H1 (cell line): ENCODE data around the gene HTR2A. TPM values are rescaled to one million over a fixed set of nuclear protein-coding genes. Genes with fewer than 3 reads are reported as not detected.

Experiments
- CTCF ChIA-PET: fragments of 300-600 bp; sonication (Branson Sonifier 250); formaldehyde crosslinking; loops from one replicate; lab custom pipeline; 2021; ENCODE audit not compliant: partially characterized antibody; lab: Charles Lee
- POLR2A ChIA-PET: fragments of 300-600 bp; sonication (Branson Sonifier 250); formaldehyde crosslinking; loops from one replicate; lab custom pipeline; 2021; ENCODE audit warnings: inconsistent platforms; ENCODE audit not compliant: partially characterized antibody; lab: Charles Lee
- DNase-seq, 2 experiments: peaks; one replicate each; pipeline versions ENCODE4 v3.0.0 to v3.0.0-alpha.2; 2010 to 2022; ENCODE audit warnings: low spot score in 2 of 2, low read depth in 1 of 2, mixed read lengths in 1 of 2
- FAIRE-seq: peaks from 2 replicates; lab custom pipeline; 2011; peaks lifted over from hg19 to GRCh38; lab: Jason Lieb, UNC
- H2AFZ ChIP-seq: 2 replicates; pipeline ENCODE4 v1.8.1; 2012; ENCODE audit warnings: low read length, inconsistent platforms
- H2AK5ac ChIP-seq: 2 replicates; pipeline ENCODE4 v1.6.1; 2013; ENCODE audit warnings: low read depth, low read length
- H2BK120ac ChIP-seq: replicated peaks from 2 replicates; pipeline ENCODE3; 2013; ENCODE audit warnings: low read depth, low read length, inconsistent platforms
- H2BK12ac ChIP-seq: 2 replicates; pipeline ENCODE4 v1.6.1; 2013; ENCODE audit warnings: low read depth, low read length
- H2BK15ac ChIP-seq: 2 replicates; pipeline ENCODE4 v1.6.1; 2013; ENCODE audit warnings: low read length
- H2BK20ac ChIP-seq: 2 replicates; pipeline ENCODE4 v1.6.1; 2013; ENCODE audit warnings: low read length
- H2BK5ac ChIP-seq: 2 replicates; pipeline ENCODE4 v1.6.1; 2013; ENCODE audit warnings: low read depth, low read length
- H3K14ac ChIP-seq: 2 replicates; pipeline ENCODE4 v1.6.1; 2013; ENCODE audit warnings: inconsistent platforms; ENCODE audit not compliant: insufficient read length
- H3K18ac ChIP-seq: 2 replicates; pipeline ENCODE4 v1.6.1; 2013; ENCODE audit warnings: low read length; ENCODE audit errors: extremely low read depth
- H3K23ac ChIP-seq: 2 replicates; pipeline ENCODE4 v1.6.1; 2013; ENCODE audit warnings: inconsistent platforms; ENCODE audit not compliant: insufficient read length
- H3K23me2 ChIP-seq: 2 replicates; pipeline ENCODE4 v1.6.1; 2013; ENCODE audit warnings: low read depth, low read length
- H3K27ac ChIP-seq: 2 replicates; pipeline ENCODE4 v1.6.1; 2011; ENCODE audit warnings: low read depth, low read length, inconsistent platforms
- H3K27me3 ChIP-seq, 4 experiments: replicated peaks in 1 of 4; 1 replicate in 1 of 4; 2 replicates in 3 of 4; pipeline versions ENCODE4 v1.6.1 to v1.8.1; 2011 to 2013; ENCODE audit warnings: low read length in 3 of 4, mild to moderate bottlenecking in 3 of 4, inconsistent platforms in 2 of 4, mixed read lengths in 2 of 4, moderate library complexity in 1 of 4; ENCODE audit not compliant: control insufficient read depth in 3 of 4, insufficient read depth in 3 of 4; ENCODE audit errors: extremely low read depth in 1 of 4
- H3K36me3 ChIP-seq, 4 experiments: 2 replicates each; pipeline versions ENCODE4 v1.6.1 to v1.8.1; 2011 to 2013; ENCODE audit warnings: mild to moderate bottlenecking in 4 of 4, low read length in 3 of 4, moderate library complexity in 2 of 4, control low read depth in 1 of 4, inconsistent platforms in 1 of 4; ENCODE audit not compliant: insufficient read depth in 4 of 4, control insufficient read depth in 2 of 4
- H3K4ac ChIP-seq: replicated peaks from 2 replicates; pipeline ENCODE3; 2013; ENCODE audit warnings: low read length, low read depth, mixed read lengths, inconsistent platforms; ENCODE audit not compliant: insufficient read length
- H3K4me1 ChIP-seq, 4 experiments: replicated peaks in 1 of 4; 1 replicate in 1 of 4; 2 replicates in 3 of 4; pipeline versions ENCODE4 v1.6.1 to v1.8.1; 2011 to 2013; ENCODE audit warnings: low read length in 3 of 4, inconsistent platforms in 2 of 4, mixed read lengths in 1 of 4; ENCODE audit not compliant: insufficient read depth in 4 of 4, control insufficient read depth in 3 of 4
- H3K4me2 ChIP-seq, 2 experiments: 2 replicates each; pipeline versions ENCODE4 v1.6.1 to v1.8.1; 2011 to 2013; ENCODE audit warnings: low read depth in 2 of 2, low read length in 2 of 2, control low read depth in 1 of 2, inconsistent platforms in 1 of 2, mild to moderate bottlenecking in 1 of 2; ENCODE audit not compliant: insufficient read depth in 1 of 2
- H3K4me3 ChIP-seq, 4 experiments: fragments of 200-600, 300-600 bp in 1 of 4; sonication (generic), shearing (Covaris generic), sonication (Bioruptor Twin) in 1 of 4; 2 replicates each; pipeline versions ENCODE4 v1.5.1 to v1.8.1; 2011 to 2016; ENCODE audit warnings: low read length in 4 of 4, low read depth in 3 of 4, control low read depth in 2 of 4, inconsistent platforms in 2 of 4, mild to moderate bottlenecking in 2 of 4, mixed read lengths in 1 of 4, moderate library complexity in 1 of 4; ENCODE audit not compliant: insufficient read depth in 2 of 4; ENCODE audit errors: extremely low read depth in 1 of 4
- H3K56ac ChIP-seq: replicated peaks from 2 replicates; pipeline ENCODE3; 2013; ENCODE audit warnings: low read depth, mild to moderate bottlenecking, mixed read lengths, low read length, inconsistent platforms; ENCODE audit not compliant: insufficient read length
- H3K79me1 ChIP-seq: 2 replicates; pipeline ENCODE4 v1.6.1; 2013; ENCODE audit warnings: low read depth, low read length, control low read depth
- H3K79me2 ChIP-seq, 2 experiments: 2 replicates each; pipeline versions ENCODE4 v1.6.1 to v1.8.1; 2012 to 2013; ENCODE audit warnings: low read length in 2 of 2, mild to moderate bottlenecking in 2 of 2, inconsistent platforms in 1 of 2; ENCODE audit not compliant: insufficient read depth in 2 of 2, control insufficient read depth in 1 of 2
- H3K9ac ChIP-seq, 4 experiments: replicated peaks in 1 of 4; 1 replicate in 1 of 4; 2 replicates in 3 of 4; pipeline versions ENCODE4 v1.6.1 to v1.8.1; 2011 to 2013; ENCODE audit warnings: low read depth in 3 of 4, low read length in 3 of 4, control low read depth in 2 of 4, mild to moderate bottlenecking in 2 of 4, moderate library complexity in 2 of 4, inconsistent platforms in 1 of 4; ENCODE audit errors: extremely low read depth in 1 of 4
- H3K9me3 ChIP-seq, 2 experiments: 2 replicates each; pipeline versions ENCODE4 v1.6.1 to v1.8.1; 2012 to 2013; ENCODE audit warnings: mild to moderate bottlenecking in 2 of 2, moderate library complexity in 2 of 2, control low read depth in 1 of 2, inconsistent platforms in 1 of 2, low read depth in 1 of 2, low read length in 1 of 2, mixed read lengths in 1 of 2; ENCODE audit not compliant: insufficient read depth in 2 of 2
- H4K20me1 ChIP-seq, 2 experiments: replicated peaks in 1 of 2; 2 replicates each; pipeline versions ENCODE3 to v1.8.1; 2011 to 2013; ENCODE audit warnings: inconsistent platforms in 2 of 2, low read length in 2 of 2, mild to moderate bottlenecking in 1 of 2; ENCODE audit not compliant: insufficient read depth in 2 of 2, control insufficient read depth in 1 of 2
- H4K5ac ChIP-seq: 2 replicates; pipeline ENCODE4 v1.6.1; 2013; ENCODE audit warnings: low read length, low read depth, mixed read lengths, inconsistent platforms; ENCODE audit not compliant: insufficient read length
- H4K8ac ChIP-seq: 2 replicates; pipeline ENCODE4 v1.8.0; 2013; ENCODE audit warnings: mild to moderate bottlenecking, moderate library complexity, low read length, inconsistent platforms; ENCODE audit not compliant: insufficient read depth; ENCODE audit errors: extremely low read depth
- H4K91ac ChIP-seq: replicated peaks from 2 replicates; pipeline ENCODE3; 2013; ENCODE audit warnings: low read length, mixed read lengths, inconsistent platforms; ENCODE audit not compliant: insufficient read length
- ATF2 ChIP-seq: IDR thresholded peaks from 2 replicates; pipeline ENCODE4 v1.6.1; 2012; ENCODE audit warnings: low read length, inconsistent platforms
- BACH1 ChIP-seq: IDR thresholded peaks from 2 replicates; pipeline ENCODE4 v1.6.1; 2012; ENCODE audit warnings: low read length, improper control_type of control experiment
- CBX8 ChIP-seq: fragments of 300-800, 300-1000 bp; sonication (generic); IDR thresholded peaks from 2 replicates; pipeline ENCODE4 v1.7.1; 2016; ENCODE audit warnings: low read depth, low read length, borderline replicate concordance
- E2F6 ChIP-seq: IDR thresholded peaks from 2 replicates; pipeline ENCODE4 v1.6.1; 2012; ENCODE audit warnings: inconsistent platforms
- MAFK ChIP-seq: IDR thresholded peaks from 2 replicates; pipeline ENCODE4 v1.6.1; 2012; ENCODE audit warnings: low read depth, mild to moderate bottlenecking, improper control_type of control experiment, low read length
- POLR2A ChIP-seq, 2 experiments: IDR thresholded peaks; 1 replicate in 1 of 2; 2 replicates in 1 of 2; pipeline ENCODE4 v1.6.1; 2011; ENCODE audit warnings: low read depth in 2 of 2, low read length in 2 of 2, mild to moderate bottlenecking in 2 of 2; ENCODE audit errors: control extremely low read depth in 1 of 2
- POU5F1 ChIP-seq: IDR thresholded peaks from 2 replicates; pipeline ENCODE4 v1.6.1; 2011; ENCODE audit warnings: low read depth, mild to moderate bottlenecking, low read length, moderate library complexity
- WGBS, 2 experiments: shearing (Covaris generic) in 1 of 2; methylation state at CpG; one replicate each; pipeline versions ENCODE4 v1.1.6 to v1.1.7; 2013 to 2015; ENCODE audit warnings: low lambda C conversion rate in 2 of 2, mixed read lengths in 2 of 2, inconsistent platforms in 1 of 2, low coverage in 1 of 2, missing lambda C conversion rate in 1 of 2; ENCODE audit not compliant: insufficient replicate concordance in 2 of 2, insufficient coverage in 1 of 2, insufficient read length in 1 of 2; ENCODE audit errors: extremely low coverage in 1 of 2, missing lambda C conversion rate in 1 of 2; 5-methylcytosine and 5-hydroxymethylcytosine counted together
- polyA plus RNA-seq, 7 experiments: library from polyadenylated mRNA; depleted of rRNA in 3 of 7; stranded (reverse) in 5 of 7; unstranded in 2 of 7; fragments of >200 nt in 5 of 7; fragments of 200-250 nt in 2 of 7; gene quantifications; 1 replicate in 5 of 7; 2 replicates in 1 of 7; 4 replicates in 1 of 7; pipeline versions ENCODE4 v1.2.1 to v1.2.3, GENCODE V29; 2011 to 2013; ENCODE audit warnings: missing spikeins in 2 of 7, mixed read lengths in 2 of 7
- total RNA-seq: library from RNA; stranded (reverse); fragmentation: NEBNext Ultra II Directional; extraction: Animal tissue kit (Norgen Biotek cat#: 25700); gene quantifications from 2 replicates; pipeline ENCODE4 v1.2.1, GENCODE V29; 2021

HTR2A gene
- total and polyA plus RNA-seq, 2 of the 8 experiments (the other 6 are each of a cell fraction or from before 2014, with no cell fraction given) = not detected

GRCh38 chr13:46895381-46895780, 1.5 kb downstream of the HTR2A start:
- Histone ChIP-seq H3K36me3 (no peaks in the 10 kb centered on the region), H2AFZ (no peak overlapping the region), H2BK5ac (no peak overlapping the region), H3K79me2 (no peaks in the 10 kb centered on the region), H3K18ac (no peak overlapping the region), H4K5ac (no peak overlapping the region), H2AK5ac (no peak overlapping the region), H3K4me3 (no peak overlapping the region), H3K23ac (no peak overlapping the region), H3K27me3 (no peaks in the 10 kb centered on the region), H2BK12ac (no peak overlapping the region), H3K27ac (no peak overlapping the region), H2BK20ac (no peak overlapping the region), H3K23me2 (peaks cover 2% of the 10 kb centered on the region), H4K91ac (no peak overlapping the region), H3K14ac (no peak overlapping the region), H3K4me1 (peaks cover 0 to 3% (median under 1%) of the 10 kb centered on the region in 4 experiments; a peak in 3 of 7 replicates), H3K9ac (no peak overlapping the region), H2BK120ac (no peak overlapping the region), H3K4me2 (no peak overlapping the region), H2BK15ac (no peak overlapping the region), H3K79me1 (no peaks in the 10 kb centered on the region), H3K9me3 (no peaks in the 10 kb centered on the region), H3K56ac (no peak overlapping the region), H4K20me1 (no peaks in the 10 kb centered on the region), H3K4ac (no peak overlapping the region), H4K8ac (no peak overlapping the region)
- FAIRE-seq (no peak), DNase-seq (no peak)
- 89% methylated on average over 8 of the region's 8 CpGs; no CpG with 5 or more reads in 1 of the 2 experiments for WGBS, 2 experiments
- ChIA-PET POLR2A (no interaction called here), CTCF (interaction anchor here (0.9 to 3.3 kb wide), 13 partner anchors 8 to 655 kb away, joined by 3 to 18 read pairs (median 5); no protein-coding TSS in a partner anchor)
- TF ChIP-seq BACH1 = no peak
- TF ChIP-seq POU5F1 = no peak
- TF ChIP-seq MAFK = no peak
- TF ChIP-seq E2F6 = no peak
- TF ChIP-seq CBX8 = no peak
- TF ChIP-seq POLR2A (IDR thresholded peaks at IDR 0.05; ENCODE audit: control extremely low read depth in 1 of 2, low read depth in 2 of 2, low read length in 2 of 2) = no peak
- no peak for TF ChIP-seq ATF2
